PC-3 (cell line): ENCODE results near the gene C14orf93.

Experiments
- CTCF ChIP-seq: fragments of 300-600 bp; sonication (generic); conservative IDR thresholded peaks from 2 replicates; pipeline ENCODE4 v1.5.1; 2017; ENCODE audit warnings: antibody characterized with exemption, low read depth, mild to moderate bottlenecking, low read length
- EZH2 ChIP-seq: fragments of 300-600 bp; sonication (generic); IDR thresholded peaks from one replicate; pipeline ENCODE4 v1.6.1; 2017; ENCODE audit warnings: antibody characterized with exemption, mild to moderate bottlenecking, low read length; ENCODE audit not compliant: unreplicated experiment
- EZH2phosphoT487 ChIP-seq: fragments of 300-600 bp; sonication (generic); IDR thresholded peaks from 2 replicates; pipeline ENCODE4 v1.6.1; 2018; ENCODE audit warnings: mild to moderate bottlenecking, antibody characterized with exemption, low read length, borderline replicate concordance

- TF ChIP-seq CTCF (no peak), EZH2 (no peak), EZH2phosphoT487 (no peak)
Observed at GRCh38 chr14:22977434-22977683, 32.6 kb downstream of the C14orf93 start.
